Uterus (tissue), 2 donors: Measurements from ENCODE around the gene CLCA2.

Experiments
- CTCF ChIP-seq, 4 experiments: fragments of 200-600 bp in 2 of 4; fragments of 450-650 bp in 2 of 4; sonication (generic) in 2 of 4; IDR thresholded peaks; one replicate each; pipeline ENCODE4 v1.5.1; 2016 to 2019; ENCODE audit warnings: antibody characterized with exemption in 4 of 4, mild to moderate bottlenecking in 2 of 4, moderate library complexity in 1 of 4
- POLR2A ChIP-seq, 2 donors: fragments of 450-650 bp; IDR thresholded peaks; one replicate each; pipeline ENCODE4 v1.6.1; 2016; ENCODE audit warnings: antibody characterized with exemption in 2 of 2, mild to moderate bottlenecking in 1 of 2, moderate library complexity in 1 of 2

- no peak for TF ChIP-seq CTCF (IDR thresholded peaks at IDR 0.05)
- TF ChIP-seq POLR2A (IDR thresholded peaks at IDR 0.05) = no peak
These were observed 46.9 kb downstream of the CLCA2 start for GRCh38 chr1:86470859-86471258.
